RWPE2 (cell line): ENCODE measurements around the gene TSTD1.

Experiments used
- ATAC-seq: fragments of 200-7000 bp; cut with Tn5 transposase; 3 replicates; pipeline ENCODE4 v1.9.1; 2021; ENCODE audit warnings: low read depth
- DNase-seq: peaks from one replicate; pipeline ENCODE4 v3.0.0-alpha.2; 2020; ENCODE audit warnings: low spot score
- H3K27ac ChIP-seq: fragments of 450-650 bp; 2 replicates; pipeline ENCODE4 v1.5.1; 2017; ENCODE audit warnings: mild to moderate bottlenecking; ENCODE audit not compliant: poor library complexity, severe bottlenecking
- H3K27me3 ChIP-seq: fragments of 250-450 bp; sonication (Bioruptor Pico); 2 replicates; pipeline ENCODE4 v1.5.1; 2021; ENCODE audit warnings: mild to moderate bottlenecking, moderate library complexity; ENCODE audit not compliant: insufficient read depth, poor library complexity, severe bottlenecking
- H3K36me3 ChIP-seq: fragments of 250-450 bp; sonication (Bioruptor Pico); 2 replicates; pipeline ENCODE4 v1.5.1; 2020; ENCODE audit warnings: low read depth, mild to moderate bottlenecking, moderate library complexity
- H3K4me1 ChIP-seq: fragments of 250-450 bp; sonication (Bioruptor Pico); 2 replicates; pipeline ENCODE4 v1.5.1; 2021; ENCODE audit warnings: mild to moderate bottlenecking, moderate library complexity; ENCODE audit not compliant: insufficient read depth, poor library complexity, severe bottlenecking
- H3K4me3 ChIP-seq: fragments of 250-450 bp; sonication (Bioruptor Pico); 2 replicates; pipeline ENCODE4 v1.5.1; 2021; ENCODE audit warnings: mild to moderate bottlenecking, moderate library complexity; ENCODE audit not compliant: severe bottlenecking
- H3K9me3 ChIP-seq: fragments of 250-450 bp; sonication (Bioruptor Pico); 2 replicates; pipeline ENCODE4 v1.5.1; 2021; ENCODE audit warnings: mild to moderate bottlenecking, moderate library complexity; ENCODE audit not compliant: severe bottlenecking
- TF ChIP-seq, protein P1 (sequence below): fragments of 450-650 bp; IDR thresholded peaks from one replicate; pipeline ENCODE4 v1.5.1; 2017; ENCODE audit warnings: mild to moderate bottlenecking, moderate library complexity; ENCODE audit not compliant: poor library complexity, severe bottlenecking

TSTD1 gene, protein sequence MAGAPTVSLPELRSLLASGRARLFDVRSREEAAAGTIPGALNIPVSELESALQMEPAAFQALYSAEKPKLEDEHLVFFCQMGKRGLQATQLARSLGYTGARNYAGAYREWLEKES

DNA sequence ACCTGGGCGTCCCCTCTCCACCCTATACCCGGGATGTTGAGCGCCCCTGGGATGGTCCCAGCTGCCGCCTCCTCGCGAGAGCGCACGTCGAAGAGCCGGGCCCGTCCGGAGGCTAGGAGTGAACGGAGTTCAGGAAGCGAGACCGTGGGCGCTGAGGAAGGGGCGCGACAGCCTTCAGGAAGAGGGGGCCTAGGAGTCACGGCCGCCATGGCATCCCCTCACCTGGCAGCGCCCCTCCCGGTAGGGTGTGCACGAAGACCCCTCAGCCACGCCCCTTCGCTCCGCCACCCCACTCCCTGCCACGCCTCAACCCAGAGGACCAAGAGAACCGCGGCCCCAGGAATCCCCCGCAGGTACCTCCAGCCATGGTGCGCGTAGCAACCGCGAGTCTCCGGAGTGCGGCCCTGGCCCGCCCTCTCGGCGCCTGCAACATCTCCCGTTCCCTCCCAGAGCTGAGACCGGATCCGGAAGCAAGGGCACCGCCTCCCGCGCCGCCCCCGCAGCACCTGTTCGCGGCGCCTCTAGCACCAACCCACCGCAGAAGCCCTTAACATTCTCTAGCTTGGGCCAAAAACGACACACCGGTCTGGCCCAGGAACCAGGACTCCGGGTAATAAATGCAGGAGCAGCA, at the start of gene TSTD1:
Gene TSTD1, minus strand, starts transcription at position 442 of the 631 bp plus-strand sequence. Its CDS starts 75 bp downstream, at position 367.
- Histone ChIP-seq H3K9me3 (no peaks in the 10 kb centered on the region), H3K27me3 (no peaks in the 10 kb centered on the region), H3K36me3 (peaks cover 42% of the 10 kb centered on the region), H3K4me3 (peak within 1 kb of the TSS; percentile 89), H3K27ac (peak within 1 kb of the TSS; percentile 59), H3K4me1 (peaks cover 4% of the 10 kb centered on the region)
- TF ChIP-seq, protein P1, sequence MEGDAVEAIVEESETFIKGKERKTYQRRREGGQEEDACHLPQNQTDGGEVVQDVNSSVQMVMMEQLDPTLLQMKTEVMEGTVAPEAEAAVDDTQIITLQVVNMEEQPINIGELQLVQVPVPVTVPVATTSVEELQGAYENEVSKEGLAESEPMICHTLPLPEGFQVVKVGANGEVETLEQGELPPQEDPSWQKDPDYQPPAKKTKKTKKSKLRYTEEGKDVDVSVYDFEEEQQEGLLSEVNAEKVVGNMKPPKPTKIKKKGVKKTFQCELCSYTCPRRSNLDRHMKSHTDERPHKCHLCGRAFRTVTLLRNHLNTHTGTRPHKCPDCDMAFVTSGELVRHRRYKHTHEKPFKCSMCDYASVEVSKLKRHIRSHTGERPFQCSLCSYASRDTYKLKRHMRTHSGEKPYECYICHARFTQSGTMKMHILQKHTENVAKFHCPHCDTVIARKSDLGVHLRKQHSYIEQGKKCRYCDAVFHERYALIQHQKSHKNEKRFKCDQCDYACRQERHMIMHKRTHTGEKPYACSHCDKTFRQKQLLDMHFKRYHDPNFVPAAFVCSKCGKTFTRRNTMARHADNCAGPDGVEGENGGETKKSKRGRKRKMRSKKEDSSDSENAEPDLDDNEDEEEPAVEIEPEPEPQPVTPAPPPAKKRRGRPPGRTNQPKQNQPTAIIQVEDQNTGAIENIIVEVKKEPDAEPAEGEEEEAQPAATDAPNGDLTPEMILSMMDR = no peak
- DNase-seq (no peak), ATAC-seq (peak; percentile 88)

DNA sequence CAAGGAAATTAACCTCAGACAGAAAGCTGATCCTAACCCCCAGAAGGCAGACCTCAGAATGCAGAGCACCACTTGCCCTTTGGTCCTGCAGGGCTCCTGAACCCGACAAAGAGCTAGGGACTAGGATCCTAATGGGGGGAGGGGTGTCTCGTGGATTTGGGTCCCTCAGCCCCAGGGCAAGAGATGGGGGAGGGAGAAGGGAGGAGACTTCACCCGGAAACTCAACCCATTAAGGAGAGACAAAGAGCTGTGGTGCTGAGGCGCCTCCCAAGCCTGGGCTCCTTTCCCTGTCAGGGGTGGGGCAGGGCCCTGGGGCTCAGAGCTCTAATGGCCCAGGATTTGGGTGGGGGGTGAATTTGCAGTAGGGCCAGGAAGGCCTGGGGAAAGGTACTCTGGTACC, 47.7 kb upstream of the TSTD1 start:
- Histone ChIP-seq H3K27ac (no peak overlapping the region), H3K27me3 (no peaks in the 10 kb centered on the region), H3K9me3 (no peaks in the 10 kb centered on the region), H3K4me3 (no peak overlapping the region), H3K4me1 (peaks cover 41% of the 10 kb centered on the region), H3K36me3 (no peaks in the 10 kb centered on the region)
- ATAC-seq (no peak), DNase-seq (no peak)
- TF ChIP-seq, protein P1 = no peak

DNA sequence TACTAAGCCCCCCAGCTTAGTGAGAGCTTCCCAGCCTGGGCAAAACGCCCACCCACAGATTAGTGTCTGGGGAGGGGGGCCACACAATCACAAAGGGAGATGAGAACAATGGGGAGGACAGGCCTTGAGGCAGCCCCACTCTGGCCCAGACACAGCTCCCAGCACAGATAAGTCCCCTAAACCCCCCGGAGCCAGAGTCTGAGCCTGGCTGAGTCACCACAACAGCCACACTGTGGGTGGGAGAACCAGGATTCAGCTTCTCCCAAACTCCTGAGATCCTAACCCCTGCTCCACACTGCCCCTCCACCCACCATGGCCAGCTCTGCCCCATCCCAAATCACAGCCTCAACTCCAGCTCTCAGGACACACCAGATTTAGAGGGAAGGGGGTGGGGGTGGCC, 46.4 kb upstream of the TSTD1 start:
- ATAC-seq = no peak
- TF ChIP-seq, protein P1 = no peak
- no peaks in the 10 kb centered on the region for H3K36me3 ChIP-seq

DNA sequence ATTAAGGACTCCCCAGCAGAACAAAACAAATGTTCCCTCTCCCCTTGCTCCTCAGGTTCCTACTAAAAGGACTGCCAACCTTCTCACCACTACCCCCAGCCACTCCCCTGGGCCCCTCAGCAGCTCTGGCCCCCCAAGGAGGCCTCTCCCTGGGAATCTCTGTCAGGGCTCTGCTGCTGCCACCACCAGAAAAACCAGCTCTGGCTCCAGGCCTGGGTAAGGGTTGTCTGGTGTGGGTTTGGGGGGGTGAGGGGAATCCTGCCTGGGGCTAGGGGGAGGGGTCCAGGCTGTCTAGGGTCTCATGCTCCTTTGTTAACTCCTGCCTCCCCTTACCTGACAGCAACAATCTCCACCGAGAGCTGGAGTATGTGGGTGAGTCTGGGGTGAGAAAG, 45.8 kb upstream of the TSTD1 start:
- Histone ChIP-seq H3K27ac (peak overlapping the region; percentile 69), H3K9me3 (no peaks in the 10 kb centered on the region), H3K4me3 (no peak overlapping the region), H3K4me1 (peaks cover 52% of the 10 kb centered on the region), H3K27me3 (no peaks in the 10 kb centered on the region), H3K36me3 (no peaks in the 10 kb centered on the region)
- DNase-seq = no peak
- ATAC-seq = no peak
- TF ChIP-seq, protein P1 = no peak

More for the DNA sequence above, 46.4 kb upstream of the TSTD1 start:
- Histone ChIP-seq H3K4me1 (peaks cover 52% of the 10 kb centered on the region), H3K27me3 (no peaks in the 10 kb centered on the region), H3K27ac (no peak overlapping the region), H3K9me3 (no peaks in the 10 kb centered on the region), H3K4me3 (no peak overlapping the region)
- no peak for DNase-seq
